NB4 (cell line): ENCODE results near the gene CHCHD6.

ENCODE experiments used
- DNase-seq: peaks from one replicate; pipeline ENCODE4 v3.0.0; 2010; ENCODE audit warnings: low read depth
- H3K4me3 ChIP-seq: one replicate; pipeline ENCODE4 v1.5.1; 2011; ENCODE audit warnings: mild to moderate bottlenecking, low read depth, low read length, moderate library complexity
- CTCF ChIP-seq: IDR thresholded peaks from one replicate; pipeline ENCODE4 v1.5.1; 2012; ENCODE audit warnings: low read depth, low read length
- MAX ChIP-seq: IDR thresholded peaks from 2 replicates; pipeline ENCODE4 v1.6.1; 2011; ENCODE audit warnings: low read depth, low read length
- MYC ChIP-seq: IDR thresholded peaks from 2 replicates; pipeline ENCODE4 v1.6.1; 2011; ENCODE audit warnings: low read depth, low read length
- POLR2A ChIP-seq: IDR thresholded peaks from 2 replicates; pipeline ENCODE4 v1.6.1; 2011; ENCODE audit warnings: mild to moderate bottlenecking; ENCODE audit not compliant: insufficient read length; ENCODE audit errors: extremely low read depth

CHCHD6 gene

GRCh38 chr3:126742057-126742456, 38.0 kb downstream of the CHCHD6 start:
- DNase-seq: no peak
- no peak for TF ChIP-seq CTCF
- TF ChIP-seq POLR2A: no peak
- no peak for TF ChIP-seq MYC
- no peak for TF ChIP-seq MAX
- no peak overlapping the region for H3K4me3 ChIP-seq

GRCh38 chr3:126743350-126743749, 39.3 kb downstream of the CHCHD6 start:
- H3K4me3 ChIP-seq: no peak overlapping the region
- no peak for DNase-seq
- TF ChIP-seq CTCF: no peak
- TF ChIP-seq MYC: no peak
- TF ChIP-seq MAX: no peak
- TF ChIP-seq POLR2A: no peak

GRCh38 chr3:126743781-126744180, 39.7 kb downstream of the CHCHD6 start:
- H3K4me3 ChIP-seq: no peak overlapping the region
- TF ChIP-seq CTCF: no peak
- no peak for TF ChIP-seq MYC
- no peak for TF ChIP-seq MAX
- TF ChIP-seq POLR2A: no peak
- DNase-seq: no peak

GRCh38 chr3:126745760-126746394, 41.8 kb downstream of the CHCHD6 start:
- TF ChIP-seq MYC (no peak), POLR2A (no peak), MAX (no peak), CTCF (no peak)

GRCh38 chr3:126746395-126747177, 42.5 kb downstream of the CHCHD6 start:
- peak; percentile 9 for DNase-seq
- H3K4me3 ChIP-seq: no peak overlapping the region
- TF ChIP-seq MYC: no peak

More at GRCh38 chr3:126745760-126746394, 41.8 kb downstream of the CHCHD6 start:
- no peak for DNase-seq
- no peak overlapping the region for H3K4me3 ChIP-seq

GRCh38 chr3:126747768-126748167, 43.7 kb downstream of the CHCHD6 start:
- no peak overlapping the region for H3K4me3 ChIP-seq
- DNase-seq: no peak
- no peak for TF ChIP-seq CTCF
- TF ChIP-seq MYC: no peak
- no peak for TF ChIP-seq POLR2A
- TF ChIP-seq MAX: no peak
